H1 (cell line): ENCODE measurements around the gene ERVFRD-1. TPM values are rescaled to one million over a fixed set of nuclear protein-coding genes. Genes with fewer than 3 reads are reported as not detected.

Experiments
- CTCF ChIA-PET: fragments of 300-600 bp; sonication (Branson Sonifier 250); formaldehyde crosslinking; loops from one replicate; lab custom pipeline; 2021; ENCODE audit not compliant: partially characterized antibody; lab: Charles Lee
- POLR2A ChIA-PET: fragments of 300-600 bp; sonication (Branson Sonifier 250); formaldehyde crosslinking; loops from one replicate; lab custom pipeline; 2021; ENCODE audit warnings: inconsistent platforms; ENCODE audit not compliant: partially characterized antibody; lab: Charles Lee
- DNase-seq, 2 experiments: peaks; one replicate each; pipeline versions ENCODE4 v3.0.0 to v3.0.0-alpha.2; 2010 to 2022; ENCODE audit warnings: low spot score in 2 of 2, low read depth in 1 of 2, mixed read lengths in 1 of 2
- FAIRE-seq: peaks from 2 replicates; lab custom pipeline; 2011; peaks lifted over from hg19 to GRCh38; lab: Jason Lieb, UNC
- H2AFZ ChIP-seq: 2 replicates; pipeline ENCODE4 v1.8.1; 2012; ENCODE audit warnings: low read length, inconsistent platforms
- H2AK5ac ChIP-seq: 2 replicates; pipeline ENCODE4 v1.6.1; 2013; ENCODE audit warnings: low read depth, low read length
- H2BK120ac ChIP-seq: replicated peaks from 2 replicates; pipeline ENCODE3; 2013; ENCODE audit warnings: low read depth, low read length, inconsistent platforms
- H2BK12ac ChIP-seq: 2 replicates; pipeline ENCODE4 v1.6.1; 2013; ENCODE audit warnings: low read depth, low read length
- H2BK15ac ChIP-seq: 2 replicates; pipeline ENCODE4 v1.6.1; 2013; ENCODE audit warnings: low read length
- H2BK20ac ChIP-seq: 2 replicates; pipeline ENCODE4 v1.6.1; 2013; ENCODE audit warnings: low read length
- H2BK5ac ChIP-seq: 2 replicates; pipeline ENCODE4 v1.6.1; 2013; ENCODE audit warnings: low read depth, low read length
- H3K14ac ChIP-seq: 2 replicates; pipeline ENCODE4 v1.6.1; 2013; ENCODE audit warnings: inconsistent platforms; ENCODE audit not compliant: insufficient read length
- H3K18ac ChIP-seq: 2 replicates; pipeline ENCODE4 v1.6.1; 2013; ENCODE audit warnings: low read length; ENCODE audit errors: extremely low read depth
- H3K23ac ChIP-seq: 2 replicates; pipeline ENCODE4 v1.6.1; 2013; ENCODE audit warnings: inconsistent platforms; ENCODE audit not compliant: insufficient read length
- H3K23me2 ChIP-seq: 2 replicates; pipeline ENCODE4 v1.6.1; 2013; ENCODE audit warnings: low read depth, low read length
- H3K27ac ChIP-seq: 2 replicates; pipeline ENCODE4 v1.6.1; 2011; ENCODE audit warnings: low read depth, low read length, inconsistent platforms
- H3K27me3 ChIP-seq, 4 experiments: replicated peaks in 1 of 4; 1 replicate in 1 of 4; 2 replicates in 3 of 4; pipeline versions ENCODE4 v1.6.1 to v1.8.1; 2011 to 2013; ENCODE audit warnings: low read length in 3 of 4, mild to moderate bottlenecking in 3 of 4, inconsistent platforms in 2 of 4, mixed read lengths in 2 of 4, moderate library complexity in 1 of 4; ENCODE audit not compliant: control insufficient read depth in 3 of 4, insufficient read depth in 3 of 4; ENCODE audit errors: extremely low read depth in 1 of 4
- H3K36me3 ChIP-seq, 4 experiments: 2 replicates each; pipeline versions ENCODE4 v1.6.1 to v1.8.1; 2011 to 2013; ENCODE audit warnings: mild to moderate bottlenecking in 4 of 4, low read length in 3 of 4, moderate library complexity in 2 of 4, control low read depth in 1 of 4, inconsistent platforms in 1 of 4; ENCODE audit not compliant: insufficient read depth in 4 of 4, control insufficient read depth in 2 of 4
- H3K4ac ChIP-seq: replicated peaks from 2 replicates; pipeline ENCODE3; 2013; ENCODE audit warnings: low read length, low read depth, mixed read lengths, inconsistent platforms; ENCODE audit not compliant: insufficient read length
- H3K4me1 ChIP-seq, 4 experiments: replicated peaks in 1 of 4; 1 replicate in 1 of 4; 2 replicates in 3 of 4; pipeline versions ENCODE4 v1.6.1 to v1.8.1; 2011 to 2013; ENCODE audit warnings: low read length in 3 of 4, inconsistent platforms in 2 of 4, mixed read lengths in 1 of 4; ENCODE audit not compliant: insufficient read depth in 4 of 4, control insufficient read depth in 3 of 4
- H3K4me2 ChIP-seq, 2 experiments: 2 replicates each; pipeline versions ENCODE4 v1.6.1 to v1.8.1; 2011 to 2013; ENCODE audit warnings: low read depth in 2 of 2, low read length in 2 of 2, control low read depth in 1 of 2, inconsistent platforms in 1 of 2, mild to moderate bottlenecking in 1 of 2; ENCODE audit not compliant: insufficient read depth in 1 of 2
- H3K4me3 ChIP-seq, 4 experiments: fragments of 200-600, 300-600 bp in 1 of 4; sonication (generic), shearing (Covaris generic), sonication (Bioruptor Twin) in 1 of 4; 2 replicates each; pipeline versions ENCODE4 v1.5.1 to v1.8.1; 2011 to 2016; ENCODE audit warnings: low read length in 4 of 4, low read depth in 3 of 4, control low read depth in 2 of 4, inconsistent platforms in 2 of 4, mild to moderate bottlenecking in 2 of 4, mixed read lengths in 1 of 4, moderate library complexity in 1 of 4; ENCODE audit not compliant: insufficient read depth in 2 of 4; ENCODE audit errors: extremely low read depth in 1 of 4
- H3K56ac ChIP-seq: replicated peaks from 2 replicates; pipeline ENCODE3; 2013; ENCODE audit warnings: low read depth, mild to moderate bottlenecking, mixed read lengths, low read length, inconsistent platforms; ENCODE audit not compliant: insufficient read length
- H3K79me1 ChIP-seq: 2 replicates; pipeline ENCODE4 v1.6.1; 2013; ENCODE audit warnings: low read depth, low read length, control low read depth
- H3K79me2 ChIP-seq, 2 experiments: 2 replicates each; pipeline versions ENCODE4 v1.6.1 to v1.8.1; 2012 to 2013; ENCODE audit warnings: low read length in 2 of 2, mild to moderate bottlenecking in 2 of 2, inconsistent platforms in 1 of 2; ENCODE audit not compliant: insufficient read depth in 2 of 2, control insufficient read depth in 1 of 2
- H3K9ac ChIP-seq, 4 experiments: replicated peaks in 1 of 4; 1 replicate in 1 of 4; 2 replicates in 3 of 4; pipeline versions ENCODE4 v1.6.1 to v1.8.1; 2011 to 2013; ENCODE audit warnings: low read depth in 3 of 4, low read length in 3 of 4, control low read depth in 2 of 4, mild to moderate bottlenecking in 2 of 4, moderate library complexity in 2 of 4, inconsistent platforms in 1 of 4; ENCODE audit errors: extremely low read depth in 1 of 4
- H3K9me3 ChIP-seq, 2 experiments: 2 replicates each; pipeline versions ENCODE4 v1.6.1 to v1.8.1; 2012 to 2013; ENCODE audit warnings: mild to moderate bottlenecking in 2 of 2, moderate library complexity in 2 of 2, control low read depth in 1 of 2, inconsistent platforms in 1 of 2, low read depth in 1 of 2, low read length in 1 of 2, mixed read lengths in 1 of 2; ENCODE audit not compliant: insufficient read depth in 2 of 2
- H4K20me1 ChIP-seq, 2 experiments: replicated peaks in 1 of 2; 2 replicates each; pipeline versions ENCODE3 to v1.8.1; 2011 to 2013; ENCODE audit warnings: inconsistent platforms in 2 of 2, low read length in 2 of 2, mild to moderate bottlenecking in 1 of 2; ENCODE audit not compliant: insufficient read depth in 2 of 2, control insufficient read depth in 1 of 2
- H4K5ac ChIP-seq: 2 replicates; pipeline ENCODE4 v1.6.1; 2013; ENCODE audit warnings: low read length, low read depth, mixed read lengths, inconsistent platforms; ENCODE audit not compliant: insufficient read length
- H4K8ac ChIP-seq: 2 replicates; pipeline ENCODE4 v1.8.0; 2013; ENCODE audit warnings: mild to moderate bottlenecking, moderate library complexity, low read length, inconsistent platforms; ENCODE audit not compliant: insufficient read depth; ENCODE audit errors: extremely low read depth
- H4K91ac ChIP-seq: replicated peaks from 2 replicates; pipeline ENCODE3; 2013; ENCODE audit warnings: low read length, mixed read lengths, inconsistent platforms; ENCODE audit not compliant: insufficient read length
- EZH2 ChIP-seq: fragments of 200-600 bp; sonication (generic); IDR thresholded peaks from 2 replicates; pipeline ENCODE4 v1.7.1; 2012; ENCODE audit warnings: low read depth, mild to moderate bottlenecking, moderate library complexity, low read length, inconsistent platforms; ENCODE audit not compliant: severe bottlenecking
- HDAC2 ChIP-seq, 2 experiments: fragments of 300-600 bp in 1 of 2; sonication (generic) in 1 of 2; IDR thresholded peaks; 2 replicates each; pipeline ENCODE4 v1.6.1; 2011 to 2012; ENCODE audit warnings: low read depth in 2 of 2, low read length in 2 of 2, mild to moderate bottlenecking in 2 of 2, moderate library complexity in 2 of 2, borderline replicate concordance in 1 of 2, inconsistent platforms in 1 of 2
- KDM1A ChIP-seq: fragments of 200-600, 300-600 bp; sonication (generic); IDR thresholded peaks from 2 replicates; pipeline ENCODE4 v1.7.1; 2016; ENCODE audit warnings: mild to moderate bottlenecking, low read length, borderline replicate concordance
- RXRA ChIP-seq: IDR thresholded peaks from 2 replicates; pipeline ENCODE4 v1.6.1; 2011; ENCODE audit warnings: low read depth, mild to moderate bottlenecking, low read length, moderate library complexity; ENCODE audit not compliant: insufficient read depth
- TAF7 ChIP-seq: optimal IDR thresholded peaks from 2 replicates; pipeline ENCODE3; 2011; ENCODE audit warnings: low read depth, mild to moderate bottlenecking, inconsistent platforms, low read length, moderate library complexity, borderline replicate concordance
- WGBS, 2 experiments: shearing (Covaris generic) in 1 of 2; methylation state at CpG; one replicate each; pipeline versions ENCODE4 v1.1.6 to v1.1.7; 2013 to 2015; ENCODE audit warnings: low lambda C conversion rate in 2 of 2, mixed read lengths in 2 of 2, inconsistent platforms in 1 of 2, low coverage in 1 of 2, missing lambda C conversion rate in 1 of 2; ENCODE audit not compliant: insufficient replicate concordance in 2 of 2, insufficient coverage in 1 of 2, insufficient read length in 1 of 2; ENCODE audit errors: extremely low coverage in 1 of 2, missing lambda C conversion rate in 1 of 2; 5-methylcytosine and 5-hydroxymethylcytosine counted together
- polyA plus RNA-seq, 7 experiments: library from polyadenylated mRNA; depleted of rRNA in 3 of 7; stranded (reverse) in 5 of 7; unstranded in 2 of 7; fragments of >200 nt in 5 of 7; fragments of 200-250 nt in 2 of 7; gene quantifications; 1 replicate in 5 of 7; 2 replicates in 1 of 7; 4 replicates in 1 of 7; pipeline versions ENCODE4 v1.2.1 to v1.2.3, GENCODE V29; 2011 to 2013; ENCODE audit warnings: missing spikeins in 2 of 7, mixed read lengths in 2 of 7
- total RNA-seq: library from RNA; stranded (reverse); fragmentation: NEBNext Ultra II Directional; extraction: Animal tissue kit (Norgen Biotek cat#: 25700); gene quantifications from 2 replicates; pipeline ENCODE4 v1.2.1, GENCODE V29; 2021

ERVFRD-1 gene
- total and polyA plus RNA-seq, 2 of the 8 experiments (the other 6 are each of a cell fraction or from before 2014, with no cell fraction given): not detected

DNA sequence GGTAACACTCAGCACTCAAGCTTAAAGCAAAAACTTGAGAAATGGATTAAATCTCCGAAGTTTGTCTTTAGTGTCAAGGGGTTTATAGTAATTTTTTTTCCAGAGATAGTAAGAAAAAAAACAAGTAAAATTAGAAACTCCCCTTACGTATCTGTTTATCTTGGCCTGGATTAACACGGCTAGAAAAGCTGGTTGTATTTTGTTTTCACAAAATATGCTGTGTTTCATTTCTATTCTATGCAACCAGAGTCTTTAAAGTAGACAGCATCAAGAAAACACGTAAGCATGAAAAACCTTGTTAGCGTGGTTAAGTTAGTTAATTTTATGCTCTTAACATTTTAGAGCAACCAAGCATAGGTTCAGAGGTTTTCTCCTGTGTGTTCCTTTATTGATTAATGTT lies 21.8 kb upstream of the ERVFRD-1 start:
- ChIA-PET POLR2A (no interaction called here), CTCF (interaction anchor here (0.6 to 1.5 kb wide), 2 partner anchors 345 to 363 kb away, joined by 3 read pairs; no protein-coding TSS in a partner anchor)
- Histone ChIP-seq H2BK5ac (no peak overlapping the region), H3K23ac (no peak overlapping the region), H3K4me2 (no peak overlapping the region), H3K79me2 (peaks cover 0 to 13% of the 10 kb centered on the region in 2 experiments; a peak in 1 of 4 replicates), H3K18ac (no peak overlapping the region), H2BK120ac (no peak overlapping the region), H3K9ac (no peak overlapping the region), H3K79me1 (peaks cover 5% of the 10 kb centered on the region), H3K23me2 (no peaks in the 10 kb centered on the region), H3K4me1 (peaks cover 0 to 2% (median 1%) of the 10 kb centered on the region in 4 experiments; a peak in 4 of 7 replicates), H3K4me3 (no peak overlapping the region), H2BK20ac (no peak overlapping the region), H3K27ac (no peak overlapping the region), H4K91ac (no peak overlapping the region), H2BK12ac (no peak overlapping the region), H4K8ac (no peak overlapping the region), H3K9me3 (no peaks in the 10 kb centered on the region), H4K5ac (no peak overlapping the region), H2BK15ac (no peak overlapping the region), H4K20me1 (peaks cover 2% of the 10 kb centered on the region in 2 experiments), H3K27me3 (no peaks in the 10 kb centered on the region), H3K14ac (no peak overlapping the region), H3K4ac (no peak overlapping the region), H2AFZ (no peak overlapping the region), H3K56ac (no peak overlapping the region), H2AK5ac (no peak overlapping the region), H3K36me3 (peaks cover 0 to 13% (median 4%) of the 10 kb centered on the region in 4 experiments; a peak in 6 of 8 replicates)
- 93% methylated on average over 5 of the region's 5 CpGs; no CpG with 5 or more reads in 1 of the 2 experiments for WGBS, 2 experiments
- DNase-seq (no peak), FAIRE-seq (no peak)
- TF ChIP-seq RXRA (no peak), KDM1A (no peak), EZH2 (no peak), TAF7 (no peak), HDAC2 (IDR thresholded peaks at IDR 0.05; ENCODE audit: borderline replicate concordance in 1 of 2, low read depth in 2 of 2, low read length in 2 of 2) (no peak)
